Neural progenitor cell (in vitro differentiated cells): Measurements from ENCODE around the gene RPL34.

Experiments used
- EZH2 ChIP-seq: fragments of 200-600 bp; sonication (generic); IDR thresholded peaks from 2 replicates; pipeline ENCODE4 v1.6.1; 2017; ENCODE audit warnings: antibody characterized with exemption, mild to moderate bottlenecking, moderate library complexity
- EZH2phosphoT487 ChIP-seq: fragments of 200-600 bp; sonication (generic); IDR thresholded peaks from 2 replicates; pipeline ENCODE4 v1.6.1; 2017; ENCODE audit warnings: antibody characterized with exemption
- TF ChIP-seq, protein P1 (sequence below): fragments of 200-600 bp; sonication (generic); IDR thresholded peaks from 2 replicates; pipeline ENCODE4 v1.5.1; 2017; ENCODE audit warnings: antibody characterized with exemption, mild to moderate bottlenecking

DNA sequence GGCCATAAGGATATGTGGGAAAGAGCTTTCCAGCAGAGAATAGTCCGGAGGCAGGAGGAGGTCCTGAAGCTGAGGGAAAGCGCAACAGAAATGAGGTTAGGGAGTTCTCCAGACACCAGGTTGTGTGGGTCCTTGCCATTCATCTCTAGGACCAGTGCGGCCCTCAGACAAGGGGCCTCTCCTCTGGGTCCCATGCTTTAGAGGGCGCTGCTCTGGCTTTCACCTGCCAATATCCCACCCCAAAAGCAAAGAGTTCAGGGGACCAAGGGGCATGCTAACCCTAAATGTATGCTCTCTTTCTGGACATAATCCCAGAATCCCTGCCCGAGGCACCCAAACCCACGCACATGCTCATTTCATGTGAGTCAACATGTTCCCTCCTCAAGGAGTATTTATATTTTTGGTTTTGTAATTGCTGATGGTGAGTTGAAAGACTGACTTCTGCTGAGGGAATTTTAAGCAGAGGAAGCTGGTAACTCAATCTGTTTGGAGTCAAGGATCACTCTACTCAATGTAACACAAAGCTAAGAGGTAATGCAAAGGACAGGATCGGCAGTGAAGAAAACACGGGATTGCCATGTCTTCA lies 14.8 kb downstream of the RPL34 start:
- TF ChIP-seq, protein P1, sequence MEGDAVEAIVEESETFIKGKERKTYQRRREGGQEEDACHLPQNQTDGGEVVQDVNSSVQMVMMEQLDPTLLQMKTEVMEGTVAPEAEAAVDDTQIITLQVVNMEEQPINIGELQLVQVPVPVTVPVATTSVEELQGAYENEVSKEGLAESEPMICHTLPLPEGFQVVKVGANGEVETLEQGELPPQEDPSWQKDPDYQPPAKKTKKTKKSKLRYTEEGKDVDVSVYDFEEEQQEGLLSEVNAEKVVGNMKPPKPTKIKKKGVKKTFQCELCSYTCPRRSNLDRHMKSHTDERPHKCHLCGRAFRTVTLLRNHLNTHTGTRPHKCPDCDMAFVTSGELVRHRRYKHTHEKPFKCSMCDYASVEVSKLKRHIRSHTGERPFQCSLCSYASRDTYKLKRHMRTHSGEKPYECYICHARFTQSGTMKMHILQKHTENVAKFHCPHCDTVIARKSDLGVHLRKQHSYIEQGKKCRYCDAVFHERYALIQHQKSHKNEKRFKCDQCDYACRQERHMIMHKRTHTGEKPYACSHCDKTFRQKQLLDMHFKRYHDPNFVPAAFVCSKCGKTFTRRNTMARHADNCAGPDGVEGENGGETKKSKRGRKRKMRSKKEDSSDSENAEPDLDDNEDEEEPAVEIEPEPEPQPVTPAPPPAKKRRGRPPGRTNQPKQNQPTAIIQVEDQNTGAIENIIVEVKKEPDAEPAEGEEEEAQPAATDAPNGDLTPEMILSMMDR = no peak
- no peak for TF ChIP-seq EZH2
- no peak for TF ChIP-seq EZH2phosphoT487
